ENCODE data around the gene SLC2A11.
"Not testable (repeated sequence)": the region's sequence is repeated elsewhere in the genome, so short reads cannot be mapped to it uniquely, and the experiment has no call there.

GRCh38 chr22:23921586-23922201 is 64.0 kb downstream of the SLC2A11 start:
- TF ChIP-seq CTCF (IDR thresholded peaks at IDR 0.05; ENCODE audit: insufficient read depth, low read length, poor library complexity, severe bottlenecking); EZH2phosphoT487 (conservative IDR thresholded peaks at IDR 0.05; ENCODE audit: low read length): not testable (repeated sequence)

Data from SU-DHL-6 (cell line).